Measurements from ENCODE around the gene ADGRL3. TPM values are rescaled to one million over a fixed set of nuclear protein-coding genes. Genes with fewer than 3 reads are reported as not detected.

Gene ADGRL3
- total and polyA plus RNA-seq, 2 donors = 0.82 to 2.0 TPM

DNA sequence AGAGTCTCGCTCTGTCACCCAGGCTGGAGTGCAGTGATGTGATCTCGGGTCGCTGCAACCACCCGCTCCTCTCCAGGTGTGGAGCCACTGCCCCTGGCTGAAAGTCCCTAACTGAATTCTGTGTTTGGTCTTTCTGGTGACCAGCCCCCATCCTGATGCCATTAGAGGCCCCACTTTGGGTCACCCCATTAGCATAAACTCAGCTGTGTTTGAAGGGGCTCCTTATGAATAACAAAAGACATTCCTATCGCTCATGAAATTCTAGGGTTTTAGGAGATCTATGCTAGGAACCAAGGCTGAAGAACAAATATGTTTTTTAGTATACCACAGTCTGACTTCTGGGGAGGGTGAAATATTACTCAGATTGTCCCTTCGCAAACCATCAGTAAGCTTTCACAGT is 652.9 kb downstream of the ADGRL3 start:
- no peak for DNase-seq (ENCODE audit: low read depth in 6 of 9, low spot score in 9 of 9)

DNA sequence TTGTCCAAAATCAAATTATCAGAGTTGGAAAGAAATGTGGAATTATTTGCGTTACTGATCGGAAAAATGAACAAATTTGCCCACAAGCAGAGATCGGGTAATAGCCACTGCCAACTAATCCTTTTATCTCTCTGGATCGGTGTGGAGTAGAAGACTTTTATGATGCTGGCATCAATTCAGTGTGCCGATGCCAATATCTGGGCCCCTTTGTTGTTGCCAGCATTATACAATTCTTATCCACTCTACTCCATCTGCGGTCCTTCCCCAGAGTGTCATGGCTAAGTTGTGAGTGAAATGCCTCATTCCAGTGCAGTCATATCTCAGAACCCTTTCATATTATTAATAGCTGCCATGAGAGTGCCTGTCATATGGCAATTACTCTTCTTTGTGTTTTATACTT is 660.2 kb downstream of the ADGRL3 start:
- Histone ChIP-seq H3K4me1 (ENCODE audit: control insufficient read depth in 2 of 2, insufficient read depth in 2 of 2, low read length in 2 of 2) (no peaks in the 10 kb centered on the region), H3K9me3 (ENCODE audit: control insufficient read depth in 2 of 2, insufficient read depth in 1 of 2, low read length in 1 of 2) (no peaks in the 10 kb centered on the region), H3K27me3 (ENCODE audit: control insufficient read depth in 2 of 2, insufficient read depth in 1 of 2, low read length in 1 of 2) (no peaks in the 10 kb centered on the region), H3K27ac (ENCODE audit: low read depth in 1 of 2, low read length in 1 of 2) (no peak overlapping the region), H3K4me3 (ENCODE audit: low read length in 2 of 2) (no peak overlapping the region), H3K36me3 (ENCODE audit: control insufficient read depth in 2 of 2, insufficient read depth in 2 of 2, low read length in 1 of 2) (no peaks in the 10 kb centered on the region)
- DNase-seq (ENCODE audit: low read depth in 6 of 9, low spot score in 9 of 9) = no peak
- 96% methylated on average over 6 of the region's 6 CpGs for WGBS

More for the DNA sequence above, 652.9 kb downstream of the ADGRL3 start:
- Histone ChIP-seq H3K36me3 (ENCODE audit: control insufficient read depth in 2 of 2, insufficient read depth in 2 of 2, low read length in 1 of 2) (no peaks in the 10 kb centered on the region), H3K27ac (ENCODE audit: low read depth in 1 of 2, low read length in 1 of 2) (no peak overlapping the region), H3K4me1 (ENCODE audit: control insufficient read depth in 2 of 2, insufficient read depth in 2 of 2, low read length in 2 of 2) (no peaks in the 10 kb centered on the region), H3K9me3 (ENCODE audit: control insufficient read depth in 2 of 2, insufficient read depth in 1 of 2, low read length in 1 of 2) (no peaks in the 10 kb centered on the region), H3K4me3 (ENCODE audit: low read length in 2 of 2) (no peak overlapping the region), H3K27me3 (ENCODE audit: control insufficient read depth in 2 of 2, insufficient read depth in 1 of 2, low read length in 1 of 2) (no peaks in the 10 kb centered on the region)
- 98% methylated on average over 6 of the region's 6 CpGs for WGBS

DNA sequence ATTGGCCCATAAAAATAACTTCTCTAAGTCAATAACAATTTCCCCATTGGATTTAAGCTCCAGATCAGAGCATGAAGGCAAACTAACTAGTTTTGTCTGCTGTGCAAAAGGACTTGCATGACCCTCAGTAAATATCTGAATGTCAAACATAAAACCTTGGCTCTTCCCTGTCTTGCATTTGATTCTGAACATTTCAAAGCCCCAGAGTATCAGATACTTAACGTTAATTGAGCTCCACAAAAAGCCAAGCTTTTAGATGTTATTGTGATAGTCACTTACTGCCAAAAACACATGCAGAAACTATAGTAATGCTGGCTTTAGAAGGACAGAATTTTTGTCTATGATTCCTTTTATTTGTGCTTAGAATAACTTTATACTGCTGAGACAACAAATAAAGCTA is 664.2 kb downstream of the ADGRL3 start:
- Histone ChIP-seq H3K4me3 (ENCODE audit: low read length in 2 of 2) (no peak overlapping the region), H3K36me3 (ENCODE audit: control insufficient read depth in 2 of 2, insufficient read depth in 2 of 2, low read length in 1 of 2) (no peaks in the 10 kb centered on the region), H3K27ac (ENCODE audit: low read depth in 1 of 2, low read length in 1 of 2) (no peak overlapping the region), H3K4me1 (ENCODE audit: control insufficient read depth in 2 of 2, insufficient read depth in 2 of 2, low read length in 2 of 2) (no peaks in the 10 kb centered on the region), H3K27me3 (ENCODE audit: control insufficient read depth in 2 of 2, insufficient read depth in 1 of 2, low read length in 1 of 2) (no peaks in the 10 kb centered on the region), H3K9me3 (ENCODE audit: control insufficient read depth in 2 of 2, insufficient read depth in 1 of 2, low read length in 1 of 2) (no peaks in the 10 kb centered on the region)
- 91% methylated on average over 1 of the region's 1 CpG for WGBS
- no peak for DNase-seq (ENCODE audit: low read depth in 6 of 9, low spot score in 9 of 9)

DNA sequence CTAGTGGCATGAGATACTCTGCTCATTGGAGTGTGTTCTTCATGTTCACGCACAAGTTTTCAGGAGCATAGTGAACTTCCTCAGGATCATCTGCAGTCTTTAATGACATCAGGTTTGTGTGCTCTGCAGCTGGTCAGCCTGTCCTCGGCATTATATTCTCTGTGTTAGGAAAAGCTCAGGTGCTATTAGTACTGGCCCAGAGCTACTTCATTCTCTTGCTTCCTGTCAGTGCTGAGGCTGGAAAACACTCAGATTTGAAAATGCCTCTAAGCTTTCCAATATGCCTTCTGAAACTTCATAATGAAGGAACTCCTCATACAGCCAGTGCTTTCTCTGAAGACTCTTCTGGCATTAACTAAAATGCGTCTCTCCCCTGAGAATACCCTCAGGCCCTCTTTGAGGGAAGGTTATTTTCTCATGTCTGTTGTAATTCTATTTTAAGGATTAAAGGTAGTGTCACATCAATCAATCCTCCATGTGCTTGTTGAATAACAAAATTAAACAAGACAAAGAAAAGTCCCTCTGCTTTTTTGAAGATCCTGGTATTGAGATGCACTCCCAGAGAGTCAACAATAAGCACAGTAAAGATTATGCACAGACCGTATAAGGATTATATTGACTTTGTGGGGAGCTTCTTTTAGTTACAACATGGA is 666.4 kb downstream of the ADGRL3 start:
- 90% methylated on average over 4 of the region's 4 CpGs for WGBS
- H3K27me3 ChIP-seq (ENCODE audit: control insufficient read depth in 2 of 2, insufficient read depth in 1 of 2, low read length in 1 of 2) = no peaks in the 10 kb centered on the region
- H3K4me3 ChIP-seq (ENCODE audit: low read length in 2 of 2) = no peak overlapping the region
- no peaks in the 10 kb centered on the region for H3K4me1 ChIP-seq (ENCODE audit: control insufficient read depth in 2 of 2, insufficient read depth in 2 of 2, low read length in 2 of 2)
- H3K36me3 ChIP-seq (ENCODE audit: control insufficient read depth in 2 of 2, insufficient read depth in 2 of 2, low read length in 1 of 2) = no peaks in the 10 kb centered on the region
- H3K9me3 ChIP-seq (ENCODE audit: control insufficient read depth in 2 of 2, insufficient read depth in 1 of 2, low read length in 1 of 2) = no peaks in the 10 kb centered on the region
- no peak for DNase-seq (ENCODE audit: low read depth in 6 of 9, low spot score in 9 of 9)
- H3K27ac ChIP-seq (ENCODE audit: low read depth in 1 of 2, low read length in 1 of 2) = no peak overlapping the region

DNA sequence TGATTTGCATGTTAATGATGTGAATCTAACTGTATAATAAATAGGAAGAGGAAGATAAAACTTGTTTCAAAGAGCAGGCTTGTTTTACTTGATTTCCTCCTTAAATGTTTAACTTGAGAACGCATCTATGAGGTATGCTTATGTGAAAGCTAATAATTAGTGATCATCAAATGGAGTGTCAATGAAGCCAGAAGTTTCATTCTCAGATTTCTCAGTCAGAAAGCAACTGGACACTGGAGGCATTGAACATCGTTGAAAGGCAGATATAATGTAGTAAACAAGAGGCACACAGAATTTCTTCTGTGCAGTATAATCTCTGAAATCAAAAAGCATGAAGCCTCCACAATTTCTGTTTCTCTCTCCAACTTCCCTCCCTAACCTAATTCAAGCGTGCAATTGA is 672.9 kb downstream of the ADGRL3 start:
- H3K36me3 ChIP-seq (ENCODE audit: control insufficient read depth in 2 of 2, insufficient read depth in 2 of 2, low read length in 1 of 2) = no peaks in the 10 kb centered on the region
- no peak overlapping the region for H3K27ac ChIP-seq (ENCODE audit: low read depth in 1 of 2, low read length in 1 of 2)
- no peak for DNase-seq (ENCODE audit: low read depth in 6 of 9, low spot score in 9 of 9)
- H3K27me3 ChIP-seq (ENCODE audit: control insufficient read depth in 2 of 2, insufficient read depth in 1 of 2, low read length in 1 of 2) = no peaks in the 10 kb centered on the region
- H3K4me3 ChIP-seq (ENCODE audit: low read length in 2 of 2) = no peak overlapping the region
- 65% methylated on average over 3 of the region's 3 CpGs for WGBS
- no peaks in the 10 kb centered on the region for H3K9me3 ChIP-seq (ENCODE audit: control insufficient read depth in 2 of 2, insufficient read depth in 1 of 2, low read length in 1 of 2)
- H3K4me1 ChIP-seq (ENCODE audit: control insufficient read depth in 2 of 2, insufficient read depth in 2 of 2, low read length in 2 of 2) = no peaks in the 10 kb centered on the region

DNA sequence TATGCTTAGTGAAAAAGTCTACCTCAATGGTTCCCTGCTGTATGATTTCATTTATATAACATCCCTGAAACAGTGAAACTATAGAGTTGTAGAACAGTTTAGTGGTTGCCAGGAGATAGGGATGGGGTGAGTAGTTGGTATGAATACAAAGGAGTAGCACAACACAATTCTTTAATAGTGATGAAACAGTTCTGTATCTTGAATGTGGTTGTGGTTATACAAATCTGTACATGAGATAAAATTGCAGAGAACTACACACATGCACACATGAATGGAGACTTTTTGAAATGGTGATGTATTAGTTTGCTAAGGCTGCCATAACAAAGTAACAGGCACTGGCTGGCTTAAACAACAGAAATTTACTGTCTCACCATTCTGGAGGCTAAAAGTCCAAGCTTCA is 677.1 kb downstream of the ADGRL3 start:
- no peak for DNase-seq (ENCODE audit: low read depth in 6 of 9, low spot score in 9 of 9)
- Histone ChIP-seq H3K4me3 (ENCODE audit: low read length in 2 of 2) (no peak overlapping the region), H3K9me3 (ENCODE audit: control insufficient read depth in 2 of 2, insufficient read depth in 1 of 2, low read length in 1 of 2) (no peaks in the 10 kb centered on the region)

DNA sequence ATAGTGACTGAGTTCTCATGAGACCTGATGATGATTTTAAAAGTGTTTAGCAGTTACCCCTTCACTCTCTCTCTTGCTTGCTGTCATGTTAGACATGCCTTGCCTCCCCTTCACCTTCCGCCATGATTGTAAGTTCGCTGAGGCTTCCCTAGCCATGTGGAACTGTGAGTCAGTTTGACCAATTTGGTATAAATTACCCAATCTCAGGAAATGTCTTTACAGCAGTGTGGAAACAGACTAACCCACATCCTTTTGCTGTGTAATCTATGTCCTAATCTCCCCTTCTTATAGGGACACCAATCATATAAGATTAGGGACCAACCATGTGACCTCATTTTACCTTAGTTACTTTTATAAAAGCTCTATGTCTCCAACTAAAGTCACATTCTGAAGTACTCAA is 677.8 kb downstream of the ADGRL3 start:
- 36% methylated on average over 2 of the region's 2 CpGs for WGBS
- no peak for DNase-seq (ENCODE audit: low read depth in 6 of 9, low spot score in 9 of 9)
- H3K4me1 ChIP-seq (ENCODE audit: control insufficient read depth in 2 of 2, insufficient read depth in 2 of 2, low read length in 2 of 2) = no peaks in the 10 kb centered on the region
- H3K27me3 ChIP-seq (ENCODE audit: control insufficient read depth in 2 of 2, insufficient read depth in 1 of 2, low read length in 1 of 2) = no peaks in the 10 kb centered on the region
- H3K9me3 ChIP-seq (ENCODE audit: control insufficient read depth in 2 of 2, insufficient read depth in 1 of 2, low read length in 1 of 2) = no peaks in the 10 kb centered on the region
- no peaks in the 10 kb centered on the region for H3K36me3 ChIP-seq (ENCODE audit: control insufficient read depth in 2 of 2, insufficient read depth in 2 of 2, low read length in 1 of 2)
- no peak overlapping the region for H3K27ac ChIP-seq (ENCODE audit: low read depth in 1 of 2, low read length in 1 of 2)
- H3K4me3 ChIP-seq (ENCODE audit: low read length in 2 of 2) = no peak overlapping the region

More for the DNA sequence above, 677.1 kb downstream of the ADGRL3 start:
- no peaks in the 10 kb centered on the region for H3K4me1 ChIP-seq (ENCODE audit: control insufficient read depth in 2 of 2, insufficient read depth in 2 of 2, low read length in 2 of 2)
- H3K36me3 ChIP-seq (ENCODE audit: control insufficient read depth in 2 of 2, insufficient read depth in 2 of 2, low read length in 1 of 2) = no peaks in the 10 kb centered on the region
- no peak overlapping the region for H3K27ac ChIP-seq (ENCODE audit: low read depth in 1 of 2, low read length in 1 of 2)
- no peaks in the 10 kb centered on the region for H3K27me3 ChIP-seq (ENCODE audit: control insufficient read depth in 2 of 2, insufficient read depth in 1 of 2, low read length in 1 of 2)

DNA sequence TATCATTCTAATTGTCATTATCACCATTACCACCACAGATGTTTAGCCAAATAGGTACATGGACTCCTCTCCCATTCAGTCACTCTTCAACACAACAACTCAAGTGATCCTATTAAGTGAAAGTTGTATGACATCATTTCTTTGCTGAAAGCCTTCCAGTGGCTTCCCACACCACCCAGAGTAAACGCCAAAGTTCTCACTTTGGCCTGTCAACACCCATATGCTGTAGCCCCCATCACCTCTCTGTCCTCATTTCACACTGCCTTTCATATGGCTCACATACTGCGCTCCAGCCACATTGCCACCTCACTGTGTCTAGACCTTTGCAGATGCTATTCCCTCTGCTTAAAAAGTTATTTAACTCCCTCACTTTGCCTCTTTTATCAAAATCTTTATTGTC is 682.3 kb downstream of the ADGRL3 start:
- no peak overlapping the region for H3K27ac ChIP-seq (ENCODE audit: low read depth in 1 of 2, low read length in 1 of 2)
- DNase-seq (ENCODE audit: low read depth in 6 of 9, low spot score in 9 of 9) = no peak
- no peaks in the 10 kb centered on the region for H3K4me1 ChIP-seq (ENCODE audit: control insufficient read depth in 2 of 2, insufficient read depth in 2 of 2, low read length in 2 of 2)
- H3K27me3 ChIP-seq (ENCODE audit: control insufficient read depth in 2 of 2, insufficient read depth in 1 of 2, low read length in 1 of 2) = no peaks in the 10 kb centered on the region
- no peaks in the 10 kb centered on the region for H3K36me3 ChIP-seq (ENCODE audit: control insufficient read depth in 2 of 2, insufficient read depth in 2 of 2, low read length in 1 of 2)
- no peaks in the 10 kb centered on the region for H3K9me3 ChIP-seq (ENCODE audit: control insufficient read depth in 2 of 2, insufficient read depth in 1 of 2, low read length in 1 of 2)
- WGBS = 97% methylated on average over 2 of the region's 2 CpGs
- no peak overlapping the region for H3K4me3 ChIP-seq (ENCODE audit: low read length in 2 of 2)

DNA sequence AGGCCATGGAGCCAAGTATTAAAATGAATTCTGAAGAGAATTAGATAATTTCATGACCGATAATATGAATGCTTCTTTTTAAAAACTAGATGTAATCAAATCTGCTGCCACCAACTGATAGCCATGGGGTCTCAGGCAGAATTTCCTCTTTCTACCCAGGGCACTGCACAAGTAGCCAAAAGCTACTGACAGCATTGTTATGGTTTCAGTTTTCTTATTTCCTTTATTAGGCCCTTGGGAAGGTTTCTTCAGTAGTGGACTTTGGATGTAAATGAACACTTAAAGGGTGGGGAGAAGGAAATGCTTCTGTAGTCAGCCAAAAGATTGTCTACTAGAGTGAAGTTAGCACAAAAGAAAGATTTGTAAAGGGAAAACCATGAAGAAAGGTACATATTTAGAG is 686.0 kb downstream of the ADGRL3 start:
- DNase-seq (ENCODE audit: low read depth in 6 of 9, low spot score in 9 of 9) = no peak
- no peaks in the 10 kb centered on the region for H3K4me1 ChIP-seq (ENCODE audit: control insufficient read depth in 2 of 2, insufficient read depth in 2 of 2, low read length in 2 of 2)
- H3K27ac ChIP-seq (ENCODE audit: low read depth in 1 of 2, low read length in 1 of 2) = no peak overlapping the region
- 24% methylated on average over 1 of the region's 1 CpG for WGBS
- no peaks in the 10 kb centered on the region for H3K27me3 ChIP-seq (ENCODE audit: control insufficient read depth in 2 of 2, insufficient read depth in 1 of 2, low read length in 1 of 2)
- H3K9me3 ChIP-seq (ENCODE audit: control insufficient read depth in 2 of 2, insufficient read depth in 1 of 2, low read length in 1 of 2) = no peaks in the 10 kb centered on the region
- H3K4me3 ChIP-seq (ENCODE audit: low read length in 2 of 2) = no peak overlapping the region
- H3K36me3 ChIP-seq (ENCODE audit: control insufficient read depth in 2 of 2, insufficient read depth in 2 of 2, low read length in 1 of 2) = no peaks in the 10 kb centered on the region

DNA sequence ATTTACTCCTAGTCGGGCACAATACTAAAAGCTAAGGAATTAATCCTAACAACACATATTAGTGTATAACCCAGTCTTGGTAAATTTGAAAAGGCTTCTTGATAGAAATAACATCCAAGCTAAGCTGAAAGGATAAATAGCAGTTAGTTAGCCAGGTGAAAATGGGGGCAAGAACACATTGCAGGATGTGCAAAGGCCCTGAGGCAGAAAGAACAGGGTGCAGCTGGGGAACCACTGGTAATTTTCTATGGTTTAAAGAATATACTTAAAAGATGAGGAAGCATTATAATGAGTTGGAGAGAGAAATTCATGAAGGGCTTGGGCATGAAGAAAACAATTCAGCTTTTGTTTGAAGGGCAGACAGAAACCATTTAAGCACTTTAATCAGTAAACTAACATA is 689.0 kb downstream of the ADGRL3 start:
- Histone ChIP-seq H3K36me3 (ENCODE audit: control insufficient read depth in 2 of 2, insufficient read depth in 2 of 2, low read length in 1 of 2) (no peaks in the 10 kb centered on the region), H3K27me3 (ENCODE audit: control insufficient read depth in 2 of 2, insufficient read depth in 1 of 2, low read length in 1 of 2) (no peaks in the 10 kb centered on the region), H3K4me1 (ENCODE audit: control insufficient read depth in 2 of 2, insufficient read depth in 2 of 2, low read length in 2 of 2) (no peaks in the 10 kb centered on the region), H3K9me3 (ENCODE audit: control insufficient read depth in 2 of 2, insufficient read depth in 1 of 2, low read length in 1 of 2) (no peaks in the 10 kb centered on the region), H3K27ac (ENCODE audit: low read depth in 1 of 2, low read length in 1 of 2) (no peak overlapping the region), H3K4me3 (ENCODE audit: low read length in 2 of 2) (no peak overlapping the region)
- 96% methylated on average over 1 of the region's 1 CpG for WGBS
- DNase-seq (ENCODE audit: low read depth in 6 of 9, low spot score in 9 of 9) = no peak

Measured in thymus (tissue), 11 donors.